ENCODE measurements around the gene DENND4B. TPM values are rescaled to one million over a fixed set of nuclear protein-coding genes. Genes with fewer than 3 reads are reported as not detected.

Gene DENND4B
- total and polyA plus RNA-seq, 9 of the 15 experiments (the other 6 are each of a cell fraction or from before 2014, with no cell fraction given), result 9.5 to 80.5 (median 23.1) TPM

DNA sequence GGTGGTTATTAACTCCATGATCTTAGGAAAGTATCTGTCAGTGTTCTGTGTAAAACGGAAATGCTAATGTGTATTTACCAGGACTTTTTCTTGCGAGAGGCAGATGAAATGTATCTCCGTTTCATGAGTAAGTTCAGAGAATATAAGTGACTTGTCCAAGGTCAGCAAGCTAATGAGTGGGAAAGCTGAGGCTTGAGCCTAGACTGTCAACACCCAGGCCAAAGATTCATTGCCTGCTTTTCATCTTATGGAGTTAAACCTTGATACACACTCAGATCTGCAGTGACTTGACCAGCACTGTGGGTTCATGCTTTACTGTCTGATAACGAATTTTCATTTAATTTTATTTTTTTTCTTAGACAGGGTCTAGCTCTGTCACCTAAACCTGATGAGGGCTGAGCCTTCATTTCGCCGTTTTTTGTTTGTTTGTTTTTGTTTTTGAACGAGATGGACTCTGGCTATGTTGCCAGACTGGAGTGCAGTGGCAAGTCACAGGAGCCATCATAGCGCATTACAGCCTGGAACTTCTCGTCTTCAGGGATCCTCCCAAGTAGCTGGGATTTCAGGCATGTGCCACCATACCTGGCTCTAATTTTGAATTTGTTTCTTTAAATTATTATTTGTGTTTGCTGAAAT, 31.9 kb upstream of the DENND4B start (continued):
- no peak for TF ChIP-seq SRSF3 (IDR thresholded peaks at IDR 0.05; ENCODE audit: insufficient read depth, low read length)
- TF ChIP-seq TRIM24 (IDR thresholded peaks at IDR 0.05), result no peak
- TF ChIP-seq KDM1A (IDR thresholded peaks at IDR 0.05), result 0 out of 4 replicates have a peak, but pooled peaks of 1 of the 2 experiments have one; percentile 8
- no peak for TF ChIP-seq POLR2B (IDR thresholded peaks at IDR 0.05; ENCODE audit: low read depth, partially characterized antibody)
- TF ChIP-seq YY1 (IDR thresholded peaks at IDR 0.05; ENCODE audit: borderline replicate concordance in 1 of 3, control insufficient read depth in 1 of 3, extremely low read depth in 1 of 3, insufficient read depth in 3 of 3, insufficient read length in 1 of 3, insufficient replicate concordance in 2 of 3, low read depth in 1 of 3, low read length in 2 of 3), result peak in 1 of 3 experiments; percentile 70
- TF ChIP-seq ZNF785 (CRISPR knock-in tag; IDR thresholded peaks at IDR 0.05), result no peak
- TF ChIP-seq, protein P1, sequence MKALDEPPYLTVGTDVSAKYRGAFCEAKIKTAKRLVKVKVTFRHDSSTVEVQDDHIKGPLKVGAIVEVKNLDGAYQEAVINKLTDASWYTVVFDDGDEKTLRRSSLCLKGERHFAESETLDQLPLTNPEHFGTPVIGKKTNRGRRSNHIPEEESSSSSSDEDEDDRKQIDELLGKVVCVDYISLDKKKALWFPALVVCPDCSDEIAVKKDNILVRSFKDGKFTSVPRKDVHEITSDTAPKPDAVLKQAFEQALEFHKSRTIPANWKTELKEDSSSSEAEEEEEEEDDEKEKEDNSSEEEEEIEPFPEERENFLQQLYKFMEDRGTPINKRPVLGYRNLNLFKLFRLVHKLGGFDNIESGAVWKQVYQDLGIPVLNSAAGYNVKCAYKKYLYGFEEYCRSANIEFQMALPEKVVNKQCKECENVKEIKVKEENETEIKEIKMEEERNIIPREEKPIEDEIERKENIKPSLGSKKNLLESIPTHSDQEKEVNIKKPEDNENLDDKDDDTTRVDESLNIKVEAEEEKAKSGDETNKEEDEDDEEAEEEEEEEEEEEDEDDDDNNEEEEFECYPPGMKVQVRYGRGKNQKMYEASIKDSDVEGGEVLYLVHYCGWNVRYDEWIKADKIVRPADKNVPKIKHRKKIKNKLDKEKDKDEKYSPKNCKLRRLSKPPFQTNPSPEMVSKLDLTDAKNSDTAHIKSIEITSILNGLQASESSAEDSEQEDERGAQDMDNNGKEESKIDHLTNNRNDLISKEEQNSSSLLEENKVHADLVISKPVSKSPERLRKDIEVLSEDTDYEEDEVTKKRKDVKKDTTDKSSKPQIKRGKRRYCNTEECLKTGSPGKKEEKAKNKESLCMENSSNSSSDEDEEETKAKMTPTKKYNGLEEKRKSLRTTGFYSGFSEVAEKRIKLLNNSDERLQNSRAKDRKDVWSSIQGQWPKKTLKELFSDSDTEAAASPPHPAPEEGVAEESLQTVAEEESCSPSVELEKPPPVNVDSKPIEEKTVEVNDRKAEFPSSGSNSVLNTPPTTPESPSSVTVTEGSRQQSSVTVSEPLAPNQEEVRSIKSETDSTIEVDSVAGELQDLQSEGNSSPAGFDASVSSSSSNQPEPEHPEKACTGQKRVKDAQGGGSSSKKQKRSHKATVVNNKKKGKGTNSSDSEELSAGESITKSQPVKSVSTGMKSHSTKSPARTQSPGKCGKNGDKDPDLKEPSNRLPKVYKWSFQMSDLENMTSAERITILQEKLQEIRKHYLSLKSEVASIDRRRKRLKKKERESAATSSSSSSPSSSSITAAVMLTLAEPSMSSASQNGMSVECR (CRISPR knock-in tag; IDR thresholded peaks at IDR 0.05), result no peak
- TF ChIP-seq, protein P2, sequence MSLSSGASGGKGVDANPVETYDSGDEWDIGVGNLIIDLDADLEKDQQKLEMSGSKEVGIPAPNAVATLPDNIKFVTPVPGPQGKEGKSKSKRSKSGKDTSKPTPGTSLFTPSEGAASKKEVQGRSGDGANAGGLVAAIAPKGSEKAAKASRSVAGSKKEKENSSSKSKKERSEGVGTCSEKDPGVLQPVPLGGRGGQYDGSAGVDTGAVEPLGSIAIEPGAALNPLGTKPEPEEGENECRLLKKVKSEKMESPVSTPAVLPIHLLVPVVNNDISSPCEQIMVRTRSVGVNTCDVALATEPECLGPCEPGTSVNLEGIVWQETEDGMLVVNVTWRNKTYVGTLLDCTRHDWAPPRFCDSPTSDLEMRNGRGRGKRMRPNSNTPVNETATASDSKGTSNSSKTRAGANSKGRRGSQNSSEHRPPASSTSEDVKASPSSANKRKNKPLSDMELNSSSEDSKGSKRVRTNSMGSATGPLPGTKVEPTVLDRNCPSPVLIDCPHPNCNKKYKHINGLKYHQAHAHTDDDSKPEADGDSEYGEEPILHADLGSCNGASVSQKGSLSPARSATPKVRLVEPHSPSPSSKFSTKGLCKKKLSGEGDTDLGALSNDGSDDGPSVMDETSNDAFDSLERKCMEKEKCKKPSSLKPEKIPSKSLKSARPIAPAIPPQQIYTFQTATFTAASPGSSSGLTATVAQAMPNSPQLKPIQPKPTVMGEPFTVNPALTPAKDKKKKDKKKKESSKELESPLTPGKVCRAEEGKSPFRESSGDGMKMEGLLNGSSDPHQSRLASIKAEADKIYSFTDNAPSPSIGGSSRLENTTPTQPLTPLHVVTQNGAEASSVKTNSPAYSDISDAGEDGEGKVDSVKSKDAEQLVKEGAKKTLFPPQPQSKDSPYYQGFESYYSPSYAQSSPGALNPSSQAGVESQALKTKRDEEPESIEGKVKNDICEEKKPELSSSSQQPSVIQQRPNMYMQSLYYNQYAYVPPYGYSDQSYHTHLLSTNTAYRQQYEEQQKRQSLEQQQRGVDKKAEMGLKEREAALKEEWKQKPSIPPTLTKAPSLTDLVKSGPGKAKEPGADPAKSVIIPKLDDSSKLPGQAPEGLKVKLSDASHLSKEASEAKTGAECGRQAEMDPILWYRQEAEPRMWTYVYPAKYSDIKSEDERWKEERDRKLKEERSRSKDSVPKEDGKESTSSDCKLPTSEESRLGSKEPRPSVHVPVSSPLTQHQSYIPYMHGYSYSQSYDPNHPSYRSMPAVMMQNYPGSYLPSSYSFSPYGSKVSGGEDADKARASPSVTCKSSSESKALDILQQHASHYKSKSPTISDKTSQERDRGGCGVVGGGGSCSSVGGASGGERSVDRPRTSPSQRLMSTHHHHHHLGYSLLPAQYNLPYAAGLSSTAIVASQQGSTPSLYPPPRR (CRISPR knock-in tag; IDR thresholded peaks at IDR 0.05; ENCODE audit: borderline replicate concordance), result no peak
- TF ChIP-seq ZNF764 (CRISPR knock-in tag; IDR thresholded peaks at IDR 0.05; ENCODE audit: low read depth), result no peak
- no peak for TF ChIP-seq GATA2 (CRISPR knock-in tag; IDR thresholded peaks at IDR 0.05)
- no peak for TF ChIP-seq RBM34 (IDR thresholded peaks at IDR 0.05; ENCODE audit: borderline replicate concordance, insufficient read depth, low read length)
- TF ChIP-seq TEAD1 (CRISPR knock-in tag; IDR thresholded peaks at IDR 0.05), result no peak
- no peak for TF ChIP-seq ZNF165 (CRISPR knock-in tag; IDR thresholded peaks at IDR 0.05; ENCODE audit: borderline replicate concordance)
- TF ChIP-seq TOE1 (IDR thresholded peaks at IDR 0.05; ENCODE audit: borderline replicate concordance), result 0 out of 2 replicates have a peak, but pooled peaks have one; percentile 25
- TF ChIP-seq TOE1 (CRISPR knock-in tag; IDR thresholded peaks at IDR 0.05; ENCODE audit: borderline replicate concordance, low read depth), result no peak
- no peak for TF ChIP-seq FOXM1 (IDR thresholded peaks at IDR 0.05; ENCODE audit: low read depth)
- no peak for TF ChIP-seq FOXM1 (CRISPR knock-in tag; IDR thresholded peaks at IDR 0.05; ENCODE audit: low read depth)
- TF ChIP-seq NFXL1 (CRISPR knock-in tag; IDR thresholded peaks at IDR 0.05), result no peak

All from K562 (cell line).